Mesothelial cell of epicardium (in vitro differentiated cells): ENCODE results near the gene SIX2. TPM values are rescaled to one million over a fixed set of nuclear protein-coding genes. Genes with fewer than 3 reads are reported as not detected.

Experiments
- DNase-seq, 2 experiments: peaks; one replicate each; pipeline ENCODE4 v3.0.0; 2021; ENCODE audit warnings: low spot score in 2 of 2; ENCODE audit not compliant: unreplicated experiment in 2 of 2
- H3K27ac Mint-ChIP-seq: 2 replicates; pipeline ENCODE4 v1.8.0; 2021; ENCODE audit warnings: mixed read lengths
- H3K27me3 Mint-ChIP-seq: 2 replicates; pipeline ENCODE4 v1.8.0; 2021; ENCODE audit warnings: low read depth, mixed read lengths
- H3K36me3 Mint-ChIP-seq: 2 replicates; pipeline ENCODE4 v1.8.0; 2021; ENCODE audit warnings: mixed read lengths
- H3K4me1 Mint-ChIP-seq: 2 replicates; pipeline ENCODE4 v1.8.0; 2021; ENCODE audit warnings: mixed read lengths
- H3K4me3 Mint-ChIP-seq: 2 replicates; pipeline ENCODE4 v1.8.0; 2021; ENCODE audit warnings: mild to moderate bottlenecking, moderate library complexity, mixed read lengths
- H3K9me3 Mint-ChIP-seq: 2 replicates; pipeline ENCODE4 v1.8.0; 2021; ENCODE audit warnings: mixed read lengths
- total RNA-seq: library from RNA; stranded (reverse); gene quantifications from 3 replicates; pipeline ENCODE4 v1.2.1, GENCODE V29; 2021
- TF ChIP-seq, protein P1 (sequence below): fragments of 200-600 bp; sonication (generic); IDR thresholded peaks from one replicate; pipeline ENCODE4 v1.5.0; 2021; ENCODE audit warnings: antibody characterized with exemption; ENCODE audit not compliant: unreplicated experiment

SIX2 gene
- total RNA-seq, 1 donor from 2014 or later: not detected

DNA sequence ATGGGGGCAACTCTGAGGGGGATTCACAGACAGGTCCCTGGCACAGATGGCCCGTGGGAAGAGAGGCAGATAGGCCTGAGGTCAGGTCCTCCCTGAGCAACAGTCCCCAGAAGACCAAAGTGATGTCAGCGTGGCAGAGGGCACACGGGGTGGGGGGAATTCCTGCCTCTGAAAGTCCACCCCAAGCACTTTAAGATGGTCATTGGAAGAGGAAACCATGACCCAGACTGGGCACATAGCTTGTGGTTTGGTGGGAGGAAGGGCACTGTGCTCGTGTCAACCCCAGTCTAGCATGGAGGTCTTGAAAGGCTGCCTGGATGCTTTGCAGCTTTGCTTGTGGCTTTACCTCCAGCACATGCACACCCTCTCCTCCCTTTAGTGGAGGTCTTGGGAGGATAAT is 38.0 kb upstream of the SIX2 start:
- Mint-ChIP-seq H3K36me3 (no peaks in the 10 kb centered on the region), H3K27me3 (peaks cover 51% of the 10 kb centered on the region), H3K4me3 (no peak overlapping the region), H3K4me1 (peaks cover 4% of the 10 kb centered on the region), H3K9me3 (no peaks in the 10 kb centered on the region), H3K27ac (no peak overlapping the region)
- TF ChIP-seq, protein P1, sequence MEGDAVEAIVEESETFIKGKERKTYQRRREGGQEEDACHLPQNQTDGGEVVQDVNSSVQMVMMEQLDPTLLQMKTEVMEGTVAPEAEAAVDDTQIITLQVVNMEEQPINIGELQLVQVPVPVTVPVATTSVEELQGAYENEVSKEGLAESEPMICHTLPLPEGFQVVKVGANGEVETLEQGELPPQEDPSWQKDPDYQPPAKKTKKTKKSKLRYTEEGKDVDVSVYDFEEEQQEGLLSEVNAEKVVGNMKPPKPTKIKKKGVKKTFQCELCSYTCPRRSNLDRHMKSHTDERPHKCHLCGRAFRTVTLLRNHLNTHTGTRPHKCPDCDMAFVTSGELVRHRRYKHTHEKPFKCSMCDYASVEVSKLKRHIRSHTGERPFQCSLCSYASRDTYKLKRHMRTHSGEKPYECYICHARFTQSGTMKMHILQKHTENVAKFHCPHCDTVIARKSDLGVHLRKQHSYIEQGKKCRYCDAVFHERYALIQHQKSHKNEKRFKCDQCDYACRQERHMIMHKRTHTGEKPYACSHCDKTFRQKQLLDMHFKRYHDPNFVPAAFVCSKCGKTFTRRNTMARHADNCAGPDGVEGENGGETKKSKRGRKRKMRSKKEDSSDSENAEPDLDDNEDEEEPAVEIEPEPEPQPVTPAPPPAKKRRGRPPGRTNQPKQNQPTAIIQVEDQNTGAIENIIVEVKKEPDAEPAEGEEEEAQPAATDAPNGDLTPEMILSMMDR: no peak
- DNase-seq: no peak

DNA sequence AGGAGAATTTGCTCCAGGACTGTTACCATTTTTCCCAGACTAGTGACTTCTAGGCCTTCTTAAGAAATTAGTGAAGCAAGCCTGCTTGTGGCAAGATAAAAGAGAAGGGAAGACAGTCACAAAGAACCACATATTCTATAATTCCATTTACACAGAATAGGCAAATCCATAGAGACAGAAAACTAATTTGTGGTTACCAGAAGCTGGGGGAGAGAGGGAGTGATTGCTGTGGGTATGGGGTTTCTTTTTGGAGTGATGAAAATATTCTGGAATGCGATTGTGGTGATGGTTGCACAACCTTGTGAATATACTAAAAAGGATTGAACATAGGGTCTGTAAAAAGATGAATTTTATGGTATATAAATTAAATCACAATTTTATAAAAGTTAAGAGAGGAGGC is 37.5 kb upstream of the SIX2 start:
- no peaks in the 10 kb centered on the region for H3K9me3 Mint-ChIP-seq
- H3K36me3 Mint-ChIP-seq: no peaks in the 10 kb centered on the region
- no peak overlapping the region for H3K27ac Mint-ChIP-seq
- peaks cover 4% of the 10 kb centered on the region for H3K4me1 Mint-ChIP-seq
- no peak overlapping the region for H3K4me3 Mint-ChIP-seq
- DNase-seq: no peak
- TF ChIP-seq, protein P1: no peak
- peaks cover 54% of the 10 kb centered on the region for H3K27me3 Mint-ChIP-seq

DNA sequence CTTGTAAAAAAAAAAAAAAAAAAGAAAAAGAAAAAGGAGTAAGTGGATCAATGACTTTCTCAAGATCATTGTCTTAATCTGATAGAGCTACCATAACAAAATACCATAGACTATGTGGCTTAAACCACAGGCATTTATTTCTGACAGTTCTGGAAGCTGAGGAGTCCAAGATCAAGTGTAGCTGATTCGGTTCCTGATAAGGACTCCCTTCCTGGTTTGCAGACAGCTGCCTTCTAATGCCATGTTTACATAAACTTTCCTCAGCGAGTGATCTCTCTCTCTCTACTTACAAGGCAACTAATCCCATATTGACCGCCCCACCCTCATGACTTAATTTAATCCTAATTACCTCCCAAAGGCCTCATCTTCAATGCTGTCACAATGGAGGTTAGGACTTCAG is 36.5 kb upstream of the SIX2 start:
- Mint-ChIP-seq H3K27ac (no peak overlapping the region), H3K36me3 (no peaks in the 10 kb centered on the region), H3K9me3 (no peaks in the 10 kb centered on the region), H3K27me3 (peaks cover 50% of the 10 kb centered on the region), H3K4me1 (peaks cover 4% of the 10 kb centered on the region), H3K4me3 (no peak overlapping the region)
- TF ChIP-seq, protein P1: no peak
- DNase-seq: no peak

DNA sequence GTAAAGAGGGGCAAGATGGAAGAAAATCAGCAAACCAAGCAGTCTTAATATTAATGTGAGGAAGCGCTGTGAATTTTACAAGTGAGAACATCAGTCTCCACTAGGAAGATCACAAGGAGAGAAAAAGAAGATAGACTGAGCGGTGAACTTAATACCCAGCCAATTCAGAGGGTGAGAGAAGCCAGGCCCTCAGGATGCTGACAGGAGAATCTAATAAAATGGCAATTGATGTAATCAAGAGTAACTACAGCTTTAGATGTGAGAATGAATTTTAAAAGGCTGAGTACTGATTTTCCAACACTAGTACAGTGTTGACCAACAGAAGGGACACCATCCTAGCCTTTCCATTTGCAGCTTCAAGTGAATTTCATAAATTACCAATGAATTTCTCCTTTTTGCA is 35.7 kb upstream of the SIX2 start:
- H3K4me3 Mint-ChIP-seq: no peak overlapping the region
- peaks cover 4% of the 10 kb centered on the region for H3K4me1 Mint-ChIP-seq
- no peaks in the 10 kb centered on the region for H3K36me3 Mint-ChIP-seq
- peaks cover 51% of the 10 kb centered on the region for H3K27me3 Mint-ChIP-seq
- TF ChIP-seq, protein P1: no peak
- no peak overlapping the region for H3K27ac Mint-ChIP-seq
- no peaks in the 10 kb centered on the region for H3K9me3 Mint-ChIP-seq
- DNase-seq: no peak

DNA sequence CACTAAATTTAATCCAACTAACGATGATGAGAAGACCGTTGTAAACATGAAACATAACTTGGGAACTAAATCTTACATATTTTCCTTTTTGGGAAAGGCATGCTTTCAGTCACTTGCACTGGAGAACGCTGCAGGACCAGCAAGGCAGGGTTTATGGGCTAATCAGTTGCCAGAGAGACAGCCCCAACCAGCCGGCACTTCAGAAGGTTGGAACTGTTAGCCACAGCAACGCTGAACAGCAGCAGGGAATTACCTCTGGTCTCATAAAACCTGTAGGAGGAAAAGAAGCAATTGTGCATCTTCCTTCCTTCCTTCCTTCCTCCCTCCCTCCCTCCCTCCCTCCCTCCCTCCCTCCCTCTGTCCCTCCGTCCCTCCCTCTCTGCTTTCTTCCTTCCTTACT is 33.9 kb upstream of the SIX2 start:
- H3K4me1 Mint-ChIP-seq: peaks cover 4% of the 10 kb centered on the region
- H3K4me3 Mint-ChIP-seq: no peak overlapping the region
- no peaks in the 10 kb centered on the region for H3K36me3 Mint-ChIP-seq
- DNase-seq: no peak
- H3K27ac Mint-ChIP-seq: no peak overlapping the region
- no peaks in the 10 kb centered on the region for H3K9me3 Mint-ChIP-seq
- TF ChIP-seq, protein P1: no peak
- peaks cover 46% of the 10 kb centered on the region for H3K27me3 Mint-ChIP-seq

DNA sequence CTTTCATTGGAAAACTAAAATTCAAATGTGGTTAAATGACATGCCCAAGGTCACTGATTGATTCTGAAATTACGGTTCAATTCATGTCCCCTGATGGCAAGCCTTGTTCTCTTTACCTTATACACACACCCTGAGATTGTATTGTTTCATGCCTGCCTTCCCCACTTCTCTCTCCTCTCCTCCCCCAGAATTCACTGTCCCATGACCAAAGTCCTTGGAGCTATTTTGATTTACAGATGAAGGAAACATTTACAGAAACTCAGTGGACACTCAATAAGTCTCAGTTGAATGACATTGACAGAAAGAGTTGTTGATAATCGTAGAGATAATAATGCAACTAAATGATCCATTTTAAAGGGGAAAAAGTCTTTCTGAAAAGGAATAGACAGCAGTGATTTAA is 33.1 kb upstream of the SIX2 start:
- no peak for DNase-seq
- Mint-ChIP-seq H3K4me1 (peaks cover 4% of the 10 kb centered on the region), H3K9me3 (no peaks in the 10 kb centered on the region), H3K36me3 (no peaks in the 10 kb centered on the region), H3K27me3 (peaks cover 46% of the 10 kb centered on the region), H3K27ac (no peak overlapping the region), H3K4me3 (no peak overlapping the region)
- TF ChIP-seq, protein P1: no peak
